Heart right ventricle (tissue), 16 donors: Measurements from ENCODE around the gene GRIN3A. TPM values are rescaled to one million over a fixed set of nuclear protein-coding genes. Genes with fewer than 3 reads are reported as not detected.

Source experiments
- ATAC-seq, 8 donors: fragments of 200-7000 bp; cut with Tn5 transposase; one replicate each; pipeline ENCODE4 v1.9.1; 2020; ENCODE audit warnings: mild to moderate bottlenecking in 8 of 8, moderate library complexity in 8 of 8, moderate number of reproducible peaks in 1 of 8
- DNase-seq, 2 donors: peaks; one replicate each; pipeline ENCODE4 v3.0.0-alpha.2; 2020
- H3K27ac ChIP-seq, 10 donors: fragments of 200-600 bp; sonication (generic) in 2 of 10; one replicate each; pipeline versions ENCODE4 v1.5.0 to v1.8.0; 2020 to 2022; ENCODE audit warnings: mild to moderate bottlenecking in 3 of 10
- H3K27me3 ChIP-seq, 7 donors: fragments of 200-600 bp; one replicate each; pipeline ENCODE4 v1.8.0; 2021 to 2022; ENCODE audit warnings: mild to moderate bottlenecking in 2 of 7
- H3K36me3 ChIP-seq, 9 donors: fragments of 200-600 bp; sonication (generic) in 1 of 9; one replicate each; pipeline versions ENCODE4 v1.5.0 to v1.8.0; 2020 to 2022; ENCODE audit warnings: mild to moderate bottlenecking in 2 of 9
- H3K4me1 ChIP-seq, 9 donors: fragments of 200-600 bp; sonication (generic) in 1 of 9; one replicate each; pipeline versions ENCODE4 v1.5.0 to v1.8.0; 2020 to 2022; ENCODE audit warnings: mild to moderate bottlenecking in 4 of 9
- H3K4me3 ChIP-seq, 10 donors: fragments of 200-600 bp; sonication (generic) in 2 of 10; one replicate each; pipeline versions ENCODE4 v1.5.0 to v1.8.0; 2020 to 2022; ENCODE audit warnings: mild to moderate bottlenecking in 7 of 10, moderate library complexity in 2 of 10
- H3K9me3 ChIP-seq, 11 donors: fragments of 200-600 bp in 10 of 11; sonication (generic) in 2 of 11; one replicate each; pipeline versions ENCODE4 v1.5.0 to v1.8.0; 2013 to 2022; ENCODE audit warnings: mild to moderate bottlenecking in 2 of 11, control low read depth in 1 of 11, moderate library complexity in 1 of 11
- WGBS, 2 donors: extraction: QIAGEN DNeasy Blood & Tissue Kit; methylation state at CpG; one replicate each; pipeline ENCODE4 v1.1.7; 2013; ENCODE audit warnings: inconsistent platforms in 1 of 2; 5-methylcytosine and 5-hydroxymethylcytosine counted together
- intact Hi-C, 10 donors: fragments of 100-400 bp; cut with DNase I; formaldehyde crosslinking; loops; one replicate each; pipeline versions ENCODE4 v1.11.1 to v1.14.2; 2022
- long read RNA-seq, 3 donors: library from polyadenylated mRNA; unstranded; transcript quantifications; one replicate each; pipeline ENCODE4 v2.0.0, GENCODE V29; 2020 to 2021
- polyA plus RNA-seq, 2 donors: library from polyadenylated mRNA; stranded (reverse); fragments of 200-250 nt; gene quantifications; one replicate each; pipeline ENCODE4 v1.2.3, GENCODE V29; 2013
- total RNA-seq, 10 donors: library from RNA; stranded (reverse); fragmentation: NEBNext Ultra II Directional in 3 of 10; extraction: Animal tissue kit (Norgen Biotek cat#: 25700) in 3 of 10; gene quantifications; one replicate each; pipeline versions ENCODE4 v1.2.1 to v1.2.4, GENCODE V29; 2021 to 2023
- TF ChIP-seq, protein P1 (sequence below), 9 donors: fragments of 200-600 bp; sonication (generic) in 2 of 9; IDR thresholded peaks; one replicate each; pipeline versions ENCODE4 v1.5.0 to v1.8.0; 2021 to 2022; ENCODE audit warnings: antibody characterized with exemption in 9 of 9, mild to moderate bottlenecking in 5 of 9, moderate library complexity in 1 of 9
- donor health status: Arrhythmogenic right ventricular cardiomyopathy.
- donor health status: ischemic (EF 13 %, LVEDD 7.1; RV severe dilation, severe dysfunction).
- donor health status: healthy with polysubstance abuse.
- donor health status: DM: no; HTN: yes; CAD: no.
- donor health status: DM: no; HTN: no; CAD: no.
- donor health status: ischemic (EF 25% LVEDD 6.9; RV normal size, moderate dysfunction).
- donor health status: ischemic (EF 25% LVEDD 5.7; RV mildly dilated, moderate dysfunction).
- donor health status: healthy.
- donor health status: DM: yes; HTN: yes; CAD: no.
- donor health status: Ischemic cardiomyopathy.
- donor health status: ischemic (EF 35%, LVEDD 5.7; RV mildly dilated, moderate dysfunction).
- donor health status: nonischemic (EF 11% LVEDD 7.7; RV severe dilation, severe dysfunction).
- donor health status: DM: yes; HTN: yes; CAD: no.
- donor health status: PGD.
- donor health status: ischemic (EF 29% LVEDD 5.4; RV normal size, mild dysfunction).
- donor health status: nonischemic (EF 23%, LVEDD 6.1; RV moderate dilation, normal function).

Gene GRIN3A
- total RNA-seq (1 to 10 TPM in 1 of 10 donors, under 1 TPM in 9; 0.07 to 1.4 (median 0.38) TPM), polyA plus RNA-seq (under 1 TPM; 0.06 to 0.29 TPM)
- long read RNA-seq, donor 1, partial matches to known transcripts = 0 of 1 reads
- long read RNA-seq, donor 1, other reads (novel, unspliced or antisense) = 1 of 1 reads
- long read RNA-seq, donor 2, partial matches to known transcripts = 0 of 3 reads
- long read RNA-seq, donor 2, other reads (novel, unspliced or antisense) = 3 of 3 reads
- long read RNA-seq, donor 3 = 0 reads

DNA sequence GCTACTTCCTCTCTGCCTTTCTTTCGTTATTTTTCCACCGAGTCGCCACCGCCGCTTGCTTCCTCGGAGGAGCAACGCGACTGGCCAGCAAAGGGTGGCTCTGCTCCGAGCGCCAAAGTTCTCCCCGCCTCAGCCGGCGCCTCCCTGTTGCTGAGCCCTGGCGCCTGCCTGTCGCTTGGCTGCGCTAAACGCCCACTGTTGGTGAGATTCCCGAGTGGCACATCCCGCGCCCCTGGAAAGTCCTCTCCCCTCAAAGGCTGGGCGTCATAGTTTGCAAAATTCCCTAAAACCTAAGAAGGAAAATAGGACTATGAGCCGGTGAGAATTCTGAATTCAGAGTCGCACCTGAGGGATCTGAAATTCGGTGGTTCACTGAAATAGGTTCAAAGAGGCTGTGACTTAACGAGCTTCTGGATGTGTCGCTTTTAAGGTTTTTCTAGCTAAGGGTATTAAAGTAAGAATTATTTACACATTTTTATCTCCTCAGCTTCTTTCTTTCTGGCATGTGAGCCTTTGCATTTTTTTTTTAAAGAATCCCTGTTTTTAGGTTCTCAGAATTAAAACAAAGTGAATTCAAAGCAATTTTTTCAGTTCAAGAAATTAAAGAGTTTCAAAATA, at the start of gene GRIN3A:
Gene GRIN3A (minus strand): TSS at position 82 of the 618 bp plus-strand sequence. CDS start 668 bp downstream, outside the sequence.
- no peaks in the 10 kb centered on the region for H3K36me3 ChIP-seq
- TF ChIP-seq, protein P1, sequence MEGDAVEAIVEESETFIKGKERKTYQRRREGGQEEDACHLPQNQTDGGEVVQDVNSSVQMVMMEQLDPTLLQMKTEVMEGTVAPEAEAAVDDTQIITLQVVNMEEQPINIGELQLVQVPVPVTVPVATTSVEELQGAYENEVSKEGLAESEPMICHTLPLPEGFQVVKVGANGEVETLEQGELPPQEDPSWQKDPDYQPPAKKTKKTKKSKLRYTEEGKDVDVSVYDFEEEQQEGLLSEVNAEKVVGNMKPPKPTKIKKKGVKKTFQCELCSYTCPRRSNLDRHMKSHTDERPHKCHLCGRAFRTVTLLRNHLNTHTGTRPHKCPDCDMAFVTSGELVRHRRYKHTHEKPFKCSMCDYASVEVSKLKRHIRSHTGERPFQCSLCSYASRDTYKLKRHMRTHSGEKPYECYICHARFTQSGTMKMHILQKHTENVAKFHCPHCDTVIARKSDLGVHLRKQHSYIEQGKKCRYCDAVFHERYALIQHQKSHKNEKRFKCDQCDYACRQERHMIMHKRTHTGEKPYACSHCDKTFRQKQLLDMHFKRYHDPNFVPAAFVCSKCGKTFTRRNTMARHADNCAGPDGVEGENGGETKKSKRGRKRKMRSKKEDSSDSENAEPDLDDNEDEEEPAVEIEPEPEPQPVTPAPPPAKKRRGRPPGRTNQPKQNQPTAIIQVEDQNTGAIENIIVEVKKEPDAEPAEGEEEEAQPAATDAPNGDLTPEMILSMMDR (IDR thresholded peaks at IDR 0.05) = peak in 3 of 9 donors; percentile 13 to 44 (median 26)
- H3K27me3 ChIP-seq = peaks cover 9 to 79% (median 66%) of the 10 kb centered on the region in 7 donors
- H3K4me3 ChIP-seq = peak within 1 kb of the TSS; percentile 39 to 59 (median 50)
- peaks cover 0 to 19% (median 10%) of the 10 kb centered on the region in 9 donors for H3K4me1 ChIP-seq
- peak within 1 kb of the TSS in 2 of 10 donors; percentile 9 to 56 for H3K27ac ChIP-seq
- H3K9me3 ChIP-seq = no peaks in the 10 kb centered on the region
- 2% methylated on average over 26 of the region's 26 CpGs for WGBS, 2 donors
- intact Hi-C loops = loop anchor here in 2 of 10 donors (5.0 kb wide), 1 partner anchor 136 kb away; no protein-coding TSS in a partner anchor
- DNase-seq (peak; percentile 19 to 42), ATAC-seq (peak; percentile 65 to 91 (median 82))

DNA sequence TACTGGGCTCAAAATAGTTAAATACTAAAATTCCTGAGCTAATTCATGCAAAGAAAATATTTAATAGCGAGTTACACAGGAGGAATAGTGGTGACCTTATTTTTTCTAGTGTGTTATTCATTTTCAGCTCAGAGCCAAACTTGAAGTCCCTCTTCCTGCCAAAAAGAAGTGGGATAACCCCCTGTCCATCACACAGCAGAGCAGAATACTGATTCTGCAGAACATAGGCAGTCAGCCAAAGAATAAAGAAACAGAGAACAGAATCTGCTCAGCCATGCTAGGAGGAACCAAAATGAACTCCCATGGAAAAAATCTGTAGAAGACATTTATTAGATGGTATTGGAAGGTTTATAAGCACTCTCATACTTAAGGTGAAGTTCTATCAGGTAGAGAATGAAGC, 49.4 kb upstream of the GRIN3A start:
- Histone ChIP-seq H3K27ac (no peak overlapping the region), H3K27me3 (peaks cover 0 to 13% (median 0%) of the 10 kb centered on the region in 7 donors), H3K36me3 (no peaks in the 10 kb centered on the region), H3K9me3 (no peaks in the 10 kb centered on the region), H3K4me3 (no peak overlapping the region), H3K4me1 (no peaks in the 10 kb centered on the region)
- no peak for ATAC-seq
- intact Hi-C loops = no loop called here
- TF ChIP-seq, protein P1 (IDR thresholded peaks at IDR 0.05) = no peak
- DNase-seq = no peak
- 24 to 42% methylated on average over 1 of the region's 1 CpG for WGBS, 2 donors

DNA sequence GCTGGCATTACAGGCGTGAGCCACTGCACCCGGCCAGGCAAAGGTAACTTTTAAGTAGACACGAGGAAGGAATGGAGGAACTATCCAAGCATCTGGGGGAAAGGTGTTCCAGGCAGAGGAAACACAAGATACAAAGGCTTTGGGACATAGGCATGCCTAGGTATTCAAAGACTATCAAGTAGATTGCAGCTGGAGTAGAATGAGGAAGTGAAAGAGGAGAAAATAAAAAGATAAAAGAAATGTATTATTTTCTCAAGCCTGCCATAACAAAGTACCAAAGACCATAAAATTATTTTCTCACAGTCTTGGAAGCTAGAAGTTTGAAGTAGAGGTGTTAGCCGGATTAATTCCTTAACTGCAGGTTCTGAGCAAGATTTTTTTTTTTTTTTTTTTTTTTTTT, 39.9 kb upstream of the GRIN3A start:
- WGBS, 2 donors = 87 to 90% methylated on average over 4 of the region's 4 CpGs

DNA sequence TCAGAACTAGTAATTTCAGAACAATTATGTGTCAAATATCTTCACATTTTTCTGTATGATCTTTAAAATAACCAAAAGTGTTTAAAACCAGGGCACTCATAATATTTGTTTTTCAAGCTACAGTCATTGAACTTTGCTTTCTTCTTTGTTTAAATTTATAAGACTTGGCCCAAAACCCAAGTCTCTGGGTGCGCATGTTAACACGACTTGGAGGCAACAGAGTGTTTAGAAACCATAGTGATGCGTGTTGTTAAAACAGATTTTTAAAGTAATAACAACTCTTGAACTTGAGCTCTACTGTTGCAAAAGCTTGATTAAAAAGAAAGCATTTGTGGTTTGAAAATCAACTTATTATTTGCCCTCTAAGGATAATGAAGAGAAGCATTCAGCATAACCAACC, 26.0 kb upstream of the GRIN3A start:
- ATAC-seq = no peak
- no peak overlapping the region for H3K4me3 ChIP-seq
- 85 to 90% methylated on average over 3 of the region's 3 CpGs for WGBS, 2 donors
- no peaks in the 10 kb centered on the region for H3K4me1 ChIP-seq
- no peaks in the 10 kb centered on the region for H3K9me3 ChIP-seq
- intact Hi-C loops = loop anchor here in 1 of 10 donors (1.0 kb wide), 1 partner anchor 48 kb away; no protein-coding TSS in a partner anchor
- H3K36me3 ChIP-seq = no peaks in the 10 kb centered on the region
- no peaks in the 10 kb centered on the region for H3K27me3 ChIP-seq
- TF ChIP-seq, protein P1 (IDR thresholded peaks at IDR 0.05) = no peak
- no peak overlapping the region for H3K27ac ChIP-seq
- no peak for DNase-seq

More for the DNA sequence above, 39.9 kb upstream of the GRIN3A start:
- H3K4me3 ChIP-seq = no peak overlapping the region
- no peak for DNase-seq
- H3K36me3 ChIP-seq = no peaks in the 10 kb centered on the region
- intact Hi-C loops = no loop called here
- no peak for ATAC-seq
- H3K27ac ChIP-seq = no peak overlapping the region
- no peaks in the 10 kb centered on the region for H3K9me3 ChIP-seq
- TF ChIP-seq, protein P1 (IDR thresholded peaks at IDR 0.05) = no peak
- no peaks in the 10 kb centered on the region for H3K4me1 ChIP-seq
- no peaks in the 10 kb centered on the region for H3K27me3 ChIP-seq
